Adrenal gland (tissue), 5 donors: ENCODE results near the gene ZNF48.

Experiments
- POLR2A ChIP-seq, 2 donors: fragments of 450-650 bp; IDR thresholded peaks; one replicate each; pipeline ENCODE4 v1.6.1; 2017; ENCODE audit warnings: antibody characterized with exemption in 2 of 2, mild to moderate bottlenecking in 2 of 2, moderate library complexity in 1 of 2
- TF ChIP-seq, protein P1 (sequence below), 6 experiments: fragments of 450-650 bp in 4 of 6; fragments of 200-600 bp in 2 of 6; sonication (generic) in 1 of 6; IDR thresholded peaks; 1 replicate in 5 of 6; 2 replicates in 1 of 6; pipeline versions ENCODE4 v1.5.1 to v1.8.0; 2016 to 2021; ENCODE audit warnings: antibody characterized with exemption in 6 of 6, mild to moderate bottlenecking in 2 of 6, moderate library complexity in 1 of 6
- donor health status: DM: no; HTN: no; CAD: no.

DNA sequence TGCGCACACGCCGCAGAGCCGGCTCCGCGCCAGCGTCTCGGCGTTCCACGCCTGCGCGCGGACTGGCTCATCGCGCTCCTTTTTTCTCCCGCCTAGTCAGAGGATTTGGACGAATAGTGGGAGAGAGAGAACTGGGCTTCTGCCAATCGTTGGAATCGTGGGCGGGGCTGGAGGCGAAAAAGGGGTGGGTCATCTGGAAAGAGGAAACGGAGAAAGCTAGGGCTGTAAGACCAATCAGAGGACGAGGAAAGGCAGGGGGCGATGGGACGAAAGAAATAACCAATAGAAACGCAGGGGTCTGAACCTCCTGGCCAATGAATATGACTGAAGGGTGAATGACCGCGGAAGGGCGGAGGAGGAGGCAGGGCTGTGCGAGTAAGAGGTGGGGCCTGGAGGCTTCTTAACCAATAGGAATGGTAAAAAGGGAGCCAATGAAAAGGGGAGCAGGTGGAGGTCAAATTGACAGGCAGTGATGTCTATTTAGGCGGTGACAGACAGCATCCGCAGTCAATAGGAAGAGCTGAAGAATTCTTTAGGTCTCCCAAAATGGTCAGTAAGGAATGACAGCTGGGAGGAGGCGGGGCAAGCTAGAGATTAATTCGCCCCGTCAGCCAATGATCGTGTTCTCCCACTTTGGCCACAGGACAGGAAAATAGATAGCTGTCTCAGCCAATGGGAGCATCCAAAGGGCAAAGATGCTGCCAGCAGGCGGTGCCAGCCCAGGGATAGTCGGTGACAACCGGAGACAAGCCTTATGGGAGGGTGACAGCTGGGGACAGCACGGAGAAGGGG lies 24.6 kb upstream of the ZNF48 start, which contains the start of gene TBC1D10B:
- peak; percentile 49 to 74 for TF ChIP-seq POLR2A (IDR thresholded peaks at IDR 0.05)
- TF ChIP-seq, protein P1, sequence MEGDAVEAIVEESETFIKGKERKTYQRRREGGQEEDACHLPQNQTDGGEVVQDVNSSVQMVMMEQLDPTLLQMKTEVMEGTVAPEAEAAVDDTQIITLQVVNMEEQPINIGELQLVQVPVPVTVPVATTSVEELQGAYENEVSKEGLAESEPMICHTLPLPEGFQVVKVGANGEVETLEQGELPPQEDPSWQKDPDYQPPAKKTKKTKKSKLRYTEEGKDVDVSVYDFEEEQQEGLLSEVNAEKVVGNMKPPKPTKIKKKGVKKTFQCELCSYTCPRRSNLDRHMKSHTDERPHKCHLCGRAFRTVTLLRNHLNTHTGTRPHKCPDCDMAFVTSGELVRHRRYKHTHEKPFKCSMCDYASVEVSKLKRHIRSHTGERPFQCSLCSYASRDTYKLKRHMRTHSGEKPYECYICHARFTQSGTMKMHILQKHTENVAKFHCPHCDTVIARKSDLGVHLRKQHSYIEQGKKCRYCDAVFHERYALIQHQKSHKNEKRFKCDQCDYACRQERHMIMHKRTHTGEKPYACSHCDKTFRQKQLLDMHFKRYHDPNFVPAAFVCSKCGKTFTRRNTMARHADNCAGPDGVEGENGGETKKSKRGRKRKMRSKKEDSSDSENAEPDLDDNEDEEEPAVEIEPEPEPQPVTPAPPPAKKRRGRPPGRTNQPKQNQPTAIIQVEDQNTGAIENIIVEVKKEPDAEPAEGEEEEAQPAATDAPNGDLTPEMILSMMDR (IDR thresholded peaks at IDR 0.05) = peak in 4 of 6 experiments; percentile 20 to 40 (median 30)
